ENCODE measurements around the gene METRN. TPM values are rescaled to one million over a fixed set of nuclear protein-coding genes. Genes with fewer than 3 reads are reported as not detected.

The METRN gene
- 5.0 and 6.7 TPM in 2 replicates for total RNA-seq

- TF ChIP-seq, protein P1, sequence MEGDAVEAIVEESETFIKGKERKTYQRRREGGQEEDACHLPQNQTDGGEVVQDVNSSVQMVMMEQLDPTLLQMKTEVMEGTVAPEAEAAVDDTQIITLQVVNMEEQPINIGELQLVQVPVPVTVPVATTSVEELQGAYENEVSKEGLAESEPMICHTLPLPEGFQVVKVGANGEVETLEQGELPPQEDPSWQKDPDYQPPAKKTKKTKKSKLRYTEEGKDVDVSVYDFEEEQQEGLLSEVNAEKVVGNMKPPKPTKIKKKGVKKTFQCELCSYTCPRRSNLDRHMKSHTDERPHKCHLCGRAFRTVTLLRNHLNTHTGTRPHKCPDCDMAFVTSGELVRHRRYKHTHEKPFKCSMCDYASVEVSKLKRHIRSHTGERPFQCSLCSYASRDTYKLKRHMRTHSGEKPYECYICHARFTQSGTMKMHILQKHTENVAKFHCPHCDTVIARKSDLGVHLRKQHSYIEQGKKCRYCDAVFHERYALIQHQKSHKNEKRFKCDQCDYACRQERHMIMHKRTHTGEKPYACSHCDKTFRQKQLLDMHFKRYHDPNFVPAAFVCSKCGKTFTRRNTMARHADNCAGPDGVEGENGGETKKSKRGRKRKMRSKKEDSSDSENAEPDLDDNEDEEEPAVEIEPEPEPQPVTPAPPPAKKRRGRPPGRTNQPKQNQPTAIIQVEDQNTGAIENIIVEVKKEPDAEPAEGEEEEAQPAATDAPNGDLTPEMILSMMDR (IDR thresholded peaks at IDR 0.05): no peak
- peak; percentile 89 for DNase-seq
- ChIA-PET POLR2A (interaction anchor here (1.0 to 2.8 kb wide), 5 partner anchors 10 to 73 kb away, joined by 3 to 8 read pairs (median 5); partner anchors contain the start of genes CHTF18 and RPUSD1), CTCF (interaction anchor here (0.6 to 1.5 kb wide), 4 partner anchors 13 to 74 kb away, joined by 3 to 6 read pairs (median 4); partner anchors contain the start of genes CHTF18, CIAO3 and RPUSD1)
- no peaks in the 10 kb centered on the region for H3K36me3 Mint-ChIP-seq (ENCODE audit: low read depth)
- no peaks in the 10 kb centered on the region for H3K9me3 Mint-ChIP-seq
- ATAC-seq (ENCODE audit: low read depth): peak; percentile 91
- peak within 1 kb of the TSS; percentile 68 for H3K4me3 Mint-ChIP-seq
- no peak within 1 kb of the TSS for H3K27ac Mint-ChIP-seq
- H3K27me3 Mint-ChIP-seq: peaks cover 7% of the 10 kb centered on the region
- intact Hi-C loops (cut with micrococcal nuclease): loop anchor here (1.0 to 5.0 kb wide), 3 partner anchors 48 to 162 kb away; partner anchors contain the start of genes CHTF18 and RPUSD1
- peaks cover 16% of the 10 kb centered on the region for H3K4me1 Mint-ChIP-seq
Observed at GRCh38 chr16:714558-715476, at the start of gene METRN. Gene METRN, plus strand, starts transcription at chr16:715118. Its CDS starts 172 bp downstream, at chr16:715290.

DNA sequence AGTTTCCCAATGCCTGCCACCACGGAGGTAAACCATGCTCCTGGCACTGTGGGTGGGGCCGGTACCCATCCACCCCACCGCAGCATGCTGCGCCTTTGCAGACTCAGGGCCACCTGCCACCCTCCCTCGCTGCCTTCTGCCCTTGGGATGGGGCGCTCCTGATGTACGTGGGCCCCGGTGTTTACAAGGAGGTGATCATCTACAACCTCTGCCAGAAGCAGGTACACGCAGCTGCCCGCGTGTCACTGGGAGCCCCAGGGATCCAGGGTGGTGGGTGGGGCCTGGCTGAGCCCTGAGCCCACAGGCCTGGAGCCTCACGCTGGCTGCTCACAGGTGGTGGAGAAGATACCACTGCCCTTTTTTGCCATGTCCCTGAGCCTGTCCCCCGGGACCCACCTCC is 48.3 kb upstream of the METRN start:
- ChIA-PET POLR2A (interaction anchor here (1.1 to 5.1 kb wide), 3 partner anchors 14 to 30 kb away, joined by 3 to 41 read pairs (median 14); partner anchors contain the start of genes METTL26, STUB1 and WDR24), CTCF (interaction anchor here (1.2 kb wide), 1 partner anchor 88 kb away, joined by 4 read pairs; no protein-coding TSS in a partner anchor)
- intact Hi-C loops (cut with micrococcal nuclease): loop anchor here (5.0 kb wide), 1 partner anchor 139 kb away; the partner anchor contains the start of gene CAPN15
- Mint-ChIP-seq H3K4me3 (no peak overlapping the region), H3K27me3 (no peaks in the 10 kb centered on the region), H3K36me3 (ENCODE audit: low read depth) (peaks cover 16% of the 10 kb centered on the region), H3K27ac (no peak overlapping the region), H3K9me3 (no peaks in the 10 kb centered on the region), H3K4me1 (peaks cover 12% of the 10 kb centered on the region)
- TF ChIP-seq, protein P1 (IDR thresholded peaks at IDR 0.05): no peak
- no peak for ATAC-seq (ENCODE audit: low read depth)
- DNase-seq: no peak

GRCh38 chr16:667113-667779 is 47.7 kb upstream of the METRN start:
- intact Hi-C loops (cut with micrococcal nuclease): loop anchor here (1.0 to 5.0 kb wide), 2 partner anchors 48 to 140 kb away; partner anchors contain the start of genes CAPN15 and METRN
- Mint-ChIP-seq H3K27me3 (no peaks in the 10 kb centered on the region), H3K36me3 (ENCODE audit: low read depth) (peaks cover 22% of the 10 kb centered on the region), H3K27ac (peak overlapping the region; percentile 80), H3K4me1 (peaks cover 12% of the 10 kb centered on the region), H3K4me3 (peak overlapping the region; percentile 80), H3K9me3 (no peaks in the 10 kb centered on the region)
- ATAC-seq (ENCODE audit: low read depth) (no peak), DNase-seq (no peak)
- POLR2A ChIA-PET: interaction anchor here (0.5 to 5.1 kb wide), 7 partner anchors 9 to 560 kb away, joined by 3 to 41 read pairs (median 5); partner anchors contain the start of genes ANTKMT, JMJD8, STUB1 and WDR24
- CTCF ChIA-PET: interaction anchor here (1.2 to 1.5 kb wide), 2 partner anchors 11 to 15 kb away, joined by 3 read pairs; no protein-coding TSS in a partner anchor
- TF ChIP-seq, protein P1 (IDR thresholded peaks at IDR 0.05): no peak

- Mint-ChIP-seq H3K27ac (peak within 1 kb of the TSS; percentile 80), H3K4me3 (peak within 1 kb of the TSS; percentile 80), H3K4me1 (peaks cover 12% of the 10 kb centered on the region), H3K27me3 (no peaks in the 10 kb centered on the region), H3K9me3 (no peaks in the 10 kb centered on the region), H3K36me3 (ENCODE audit: low read depth) (peaks cover 28% of the 10 kb centered on the region)
- intact Hi-C loops (cut with micrococcal nuclease): loop anchor here (1.0 to 5.0 kb wide), 6 partner anchors 12 to 141 kb away; partner anchors contain the start of genes CAPN15, METRN, METTL26 and STUB1
- POLR2A ChIA-PET: interaction anchor here (0.5 to 5.1 kb wide), 8 partner anchors 8 to 561 kb away, joined by 3 to 41 read pairs (median 5); partner anchors contain the start of genes ANTKMT, JMJD8, STUB1 and WDR24
- CTCF ChIA-PET: interaction anchor here (1.2 to 1.5 kb wide), 2 partner anchors 10 to 14 kb away, joined by 3 read pairs; no protein-coding TSS in a partner anchor
- peak; percentile 96 for DNase-seq
- TF ChIP-seq, protein P1 (IDR thresholded peaks at IDR 0.05): peak; percentile 7
- ATAC-seq (ENCODE audit: low read depth): peak; percentile 98
Observed at GRCh38 chr16:667780-668518, 47.0 kb upstream of the METRN start, which contains the start of gene RHOT2. Gene RHOT2, plus strand, starts transcription at chr16:668132. Its CDS starts 68 bp downstream, at chr16:668200.

Measured in activated B cell treated with CpG ODN at 0.5 μM for 24 hours (primary cell).